ENCODE results near the gene PSAP.

GRCh38 chr10:71777213-71777985 lies 73.7 kb downstream of the PSAP start:
- TF ChIP-seq EZH2 (IDR thresholded peaks at IDR 0.05; ENCODE audit: low read depth) = no peak
- TF ChIP-seq, protein P1, sequence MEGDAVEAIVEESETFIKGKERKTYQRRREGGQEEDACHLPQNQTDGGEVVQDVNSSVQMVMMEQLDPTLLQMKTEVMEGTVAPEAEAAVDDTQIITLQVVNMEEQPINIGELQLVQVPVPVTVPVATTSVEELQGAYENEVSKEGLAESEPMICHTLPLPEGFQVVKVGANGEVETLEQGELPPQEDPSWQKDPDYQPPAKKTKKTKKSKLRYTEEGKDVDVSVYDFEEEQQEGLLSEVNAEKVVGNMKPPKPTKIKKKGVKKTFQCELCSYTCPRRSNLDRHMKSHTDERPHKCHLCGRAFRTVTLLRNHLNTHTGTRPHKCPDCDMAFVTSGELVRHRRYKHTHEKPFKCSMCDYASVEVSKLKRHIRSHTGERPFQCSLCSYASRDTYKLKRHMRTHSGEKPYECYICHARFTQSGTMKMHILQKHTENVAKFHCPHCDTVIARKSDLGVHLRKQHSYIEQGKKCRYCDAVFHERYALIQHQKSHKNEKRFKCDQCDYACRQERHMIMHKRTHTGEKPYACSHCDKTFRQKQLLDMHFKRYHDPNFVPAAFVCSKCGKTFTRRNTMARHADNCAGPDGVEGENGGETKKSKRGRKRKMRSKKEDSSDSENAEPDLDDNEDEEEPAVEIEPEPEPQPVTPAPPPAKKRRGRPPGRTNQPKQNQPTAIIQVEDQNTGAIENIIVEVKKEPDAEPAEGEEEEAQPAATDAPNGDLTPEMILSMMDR (conservative IDR thresholded peaks at IDR 0.05) = no peak
